GM23338 (cell line): ENCODE data around the gene SFMBT2. TPM values are rescaled to one million over a fixed set of nuclear protein-coding genes. Genes with fewer than 3 reads are reported as not detected.
"Not testable (repeated sequence)": the region's sequence is repeated elsewhere in the genome, so short reads cannot be mapped to it uniquely, and the experiment has no call there.

Experiments
- ATAC-seq: fragments of 200-7000 bp; cut with Tn5 transposase; 3 replicates; pipeline ENCODE4 v1.9.1; 2020
- DNase-seq: peaks from one replicate; pipeline ENCODE4 v3.0.0-alpha.2; 2015; ENCODE audit warnings: low spot score
- H2AFZ ChIP-seq: fragments of 200-600 bp; sonication (generic); 2 replicates; pipeline ENCODE4 v1.8.0; 2016; ENCODE audit warnings: antibody characterized with exemption, mild to moderate bottlenecking, moderate library complexity
- H3F3A ChIP-seq: fragments of 200-600 bp; sonication (generic); replicated peaks from 2 replicates; pipeline ENCODE4 v1.8.0; 2017; ENCODE audit warnings: antibody characterized with exemption, mixed run types, low read depth
- H3K27ac ChIP-seq: fragments of 200-600 bp; sonication (generic); 2 replicates; pipeline ENCODE4 v1.6.1; 2016; ENCODE audit warnings: low read depth
- H3K27me3 ChIP-seq: fragments of 200-600 bp; sonication (generic); 2 replicates; pipeline ENCODE4 v1.8.0; 2016; ENCODE audit warnings: mild to moderate bottlenecking, mixed run types, moderate library complexity; ENCODE audit not compliant: insufficient read depth
- H3K36me3 ChIP-seq: fragments of 200-600 bp; sonication (generic); 2 replicates; pipeline ENCODE4 v1.8.0; 2016; ENCODE audit warnings: mild to moderate bottlenecking; ENCODE audit not compliant: insufficient read depth
- H3K4me1 ChIP-seq: fragments of 200-600 bp; sonication (generic); 2 replicates; pipeline ENCODE4 v1.8.0; 2016; ENCODE audit warnings: mild to moderate bottlenecking, moderate library complexity; ENCODE audit not compliant: insufficient read depth
- H3K4me2 ChIP-seq: fragments of 200-600 bp; sonication (generic); 2 replicates; pipeline ENCODE4 v1.7.1; 2017; ENCODE audit warnings: mixed run types
- H3K4me3 ChIP-seq: fragments of 200-600 bp; sonication (generic); 2 replicates; pipeline ENCODE4 v1.6.1; 2016; ENCODE audit warnings: mixed run types
- H3K79me2 ChIP-seq: fragments of 200-600 bp; sonication (generic); replicated peaks from 2 replicates; pipeline ENCODE4 v1.8.0; 2017; ENCODE audit warnings: mild to moderate bottlenecking; ENCODE audit not compliant: insufficient read depth
- H3K9me2 ChIP-seq: fragments of 200-600 bp; sonication (generic); 2 replicates; pipeline ENCODE4 v1.8.0; 2017; ENCODE audit not compliant: insufficient read depth
- H4K20me1 ChIP-seq: fragments of 200-600 bp; sonication (generic); replicated peaks from 2 replicates; pipeline ENCODE4 v1.8.0; 2017; ENCODE audit warnings: mild to moderate bottlenecking; ENCODE audit not compliant: insufficient read depth
- H3K27ac Mint-ChIP-seq: 2 replicates; pipeline ENCODE4 v1.8.0; 2020; ENCODE audit warnings: inconsistent platforms, mild to moderate bottlenecking, moderate library complexity, mixed read lengths
- H3K27me3 Mint-ChIP-seq: 3 replicates; pipeline ENCODE4 v1.8.0; 2022; ENCODE audit warnings: low read depth, mild to moderate bottlenecking, moderate library complexity, mixed read lengths, inconsistent platforms; ENCODE audit not compliant: insufficient read depth, poor library complexity
- H3K36me3 Mint-ChIP-seq: 3 replicates; pipeline ENCODE4 v1.8.0; 2021; ENCODE audit warnings: low read depth, mild to moderate bottlenecking, inconsistent platforms, moderate library complexity, mixed read lengths
- H3K4me1 Mint-ChIP-seq: 3 replicates; pipeline ENCODE4 v1.8.0; 2020; ENCODE audit warnings: mild to moderate bottlenecking, inconsistent platforms, mixed read lengths
- H3K4me3 Mint-ChIP-seq: 3 replicates; pipeline ENCODE4 v1.8.0; 2021; ENCODE audit warnings: moderate library complexity, mild to moderate bottlenecking, inconsistent platforms, mixed read lengths
- H3K9me3 Mint-ChIP-seq: 3 replicates; pipeline ENCODE4 v1.8.0; 2020; ENCODE audit warnings: moderate library complexity, mild to moderate bottlenecking, inconsistent platforms, mixed read lengths
- CREB1 ChIP-seq: fragments of 250-450 bp; sonication (Bioruptor Pico); IDR thresholded peaks from 2 replicates; pipeline ENCODE4 v1.5.0; 2020; ENCODE audit warnings: low read depth, mild to moderate bottlenecking, moderate library complexity
- ETS1 ChIP-seq: IDR thresholded peaks from 2 replicates; pipeline ENCODE4 v1.6.1; 2016; ENCODE audit warnings: antibody characterized with exemption
- EZH2phosphoT487 ChIP-seq: fragments of 200-600 bp; sonication (generic); IDR thresholded peaks from one replicate; pipeline ENCODE4 v1.8.1; 2018; ENCODE audit warnings: antibody characterized with exemption; ENCODE audit not compliant: unreplicated experiment
- polyA plus RNA-seq: library from polyadenylated mRNA; unstranded; fragments of >200 nt; fragmentation: Nextera tagmentation; extraction: Ambion mirVana; gene quantifications from 2 replicates; pipeline ENCODE4 v1.2.1, GENCODE V29; 2016
- total RNA-seq: library from RNA; depleted of rRNA; stranded (reverse); fragments of >200 nt; shearing (Covaris generic); gene quantifications from 2 replicates; pipeline ENCODE4 v1.2.3, GENCODE V29; 2014
- TF ChIP-seq, protein P1 (sequence below): fragments of 250-450 bp; sonication (Bioruptor Pico); IDR thresholded peaks from 2 replicates; pipeline ENCODE4 v1.5.0; 2020; ENCODE audit warnings: mild to moderate bottlenecking, moderate library complexity

SFMBT2 gene
- total and polyA plus RNA-seq, 2 experiments from 2014 or later: 2.7 to 6.7 TPM

DNA sequence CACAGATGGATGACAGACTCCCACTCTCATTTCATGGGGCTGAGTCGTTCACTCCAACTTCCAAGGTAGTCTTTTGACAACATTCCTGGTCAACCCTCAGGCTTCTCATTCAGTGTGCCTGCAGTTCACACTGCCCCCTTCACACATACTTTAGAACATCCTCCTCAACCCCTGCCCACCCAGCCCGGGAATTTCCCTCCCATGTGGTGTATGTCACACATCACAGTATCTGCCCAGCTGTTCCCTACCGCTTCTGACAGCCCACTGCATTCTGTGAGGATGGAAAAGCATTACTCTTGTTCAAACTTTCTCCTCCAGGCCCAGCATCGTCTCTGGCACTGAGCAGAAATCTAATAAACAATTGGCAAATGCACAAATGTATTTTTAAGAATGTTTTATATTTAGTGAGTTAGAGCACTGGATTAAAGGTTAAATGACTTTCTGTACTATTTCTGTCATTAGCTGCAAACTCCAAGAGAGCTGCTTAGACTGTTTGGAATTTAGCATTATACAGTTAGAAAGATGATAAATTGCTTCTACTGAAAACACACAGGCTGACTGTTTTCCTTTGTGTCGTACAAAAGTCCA is 110.4 kb downstream of the SFMBT2 start (continued):
- TF ChIP-seq, protein P1, sequence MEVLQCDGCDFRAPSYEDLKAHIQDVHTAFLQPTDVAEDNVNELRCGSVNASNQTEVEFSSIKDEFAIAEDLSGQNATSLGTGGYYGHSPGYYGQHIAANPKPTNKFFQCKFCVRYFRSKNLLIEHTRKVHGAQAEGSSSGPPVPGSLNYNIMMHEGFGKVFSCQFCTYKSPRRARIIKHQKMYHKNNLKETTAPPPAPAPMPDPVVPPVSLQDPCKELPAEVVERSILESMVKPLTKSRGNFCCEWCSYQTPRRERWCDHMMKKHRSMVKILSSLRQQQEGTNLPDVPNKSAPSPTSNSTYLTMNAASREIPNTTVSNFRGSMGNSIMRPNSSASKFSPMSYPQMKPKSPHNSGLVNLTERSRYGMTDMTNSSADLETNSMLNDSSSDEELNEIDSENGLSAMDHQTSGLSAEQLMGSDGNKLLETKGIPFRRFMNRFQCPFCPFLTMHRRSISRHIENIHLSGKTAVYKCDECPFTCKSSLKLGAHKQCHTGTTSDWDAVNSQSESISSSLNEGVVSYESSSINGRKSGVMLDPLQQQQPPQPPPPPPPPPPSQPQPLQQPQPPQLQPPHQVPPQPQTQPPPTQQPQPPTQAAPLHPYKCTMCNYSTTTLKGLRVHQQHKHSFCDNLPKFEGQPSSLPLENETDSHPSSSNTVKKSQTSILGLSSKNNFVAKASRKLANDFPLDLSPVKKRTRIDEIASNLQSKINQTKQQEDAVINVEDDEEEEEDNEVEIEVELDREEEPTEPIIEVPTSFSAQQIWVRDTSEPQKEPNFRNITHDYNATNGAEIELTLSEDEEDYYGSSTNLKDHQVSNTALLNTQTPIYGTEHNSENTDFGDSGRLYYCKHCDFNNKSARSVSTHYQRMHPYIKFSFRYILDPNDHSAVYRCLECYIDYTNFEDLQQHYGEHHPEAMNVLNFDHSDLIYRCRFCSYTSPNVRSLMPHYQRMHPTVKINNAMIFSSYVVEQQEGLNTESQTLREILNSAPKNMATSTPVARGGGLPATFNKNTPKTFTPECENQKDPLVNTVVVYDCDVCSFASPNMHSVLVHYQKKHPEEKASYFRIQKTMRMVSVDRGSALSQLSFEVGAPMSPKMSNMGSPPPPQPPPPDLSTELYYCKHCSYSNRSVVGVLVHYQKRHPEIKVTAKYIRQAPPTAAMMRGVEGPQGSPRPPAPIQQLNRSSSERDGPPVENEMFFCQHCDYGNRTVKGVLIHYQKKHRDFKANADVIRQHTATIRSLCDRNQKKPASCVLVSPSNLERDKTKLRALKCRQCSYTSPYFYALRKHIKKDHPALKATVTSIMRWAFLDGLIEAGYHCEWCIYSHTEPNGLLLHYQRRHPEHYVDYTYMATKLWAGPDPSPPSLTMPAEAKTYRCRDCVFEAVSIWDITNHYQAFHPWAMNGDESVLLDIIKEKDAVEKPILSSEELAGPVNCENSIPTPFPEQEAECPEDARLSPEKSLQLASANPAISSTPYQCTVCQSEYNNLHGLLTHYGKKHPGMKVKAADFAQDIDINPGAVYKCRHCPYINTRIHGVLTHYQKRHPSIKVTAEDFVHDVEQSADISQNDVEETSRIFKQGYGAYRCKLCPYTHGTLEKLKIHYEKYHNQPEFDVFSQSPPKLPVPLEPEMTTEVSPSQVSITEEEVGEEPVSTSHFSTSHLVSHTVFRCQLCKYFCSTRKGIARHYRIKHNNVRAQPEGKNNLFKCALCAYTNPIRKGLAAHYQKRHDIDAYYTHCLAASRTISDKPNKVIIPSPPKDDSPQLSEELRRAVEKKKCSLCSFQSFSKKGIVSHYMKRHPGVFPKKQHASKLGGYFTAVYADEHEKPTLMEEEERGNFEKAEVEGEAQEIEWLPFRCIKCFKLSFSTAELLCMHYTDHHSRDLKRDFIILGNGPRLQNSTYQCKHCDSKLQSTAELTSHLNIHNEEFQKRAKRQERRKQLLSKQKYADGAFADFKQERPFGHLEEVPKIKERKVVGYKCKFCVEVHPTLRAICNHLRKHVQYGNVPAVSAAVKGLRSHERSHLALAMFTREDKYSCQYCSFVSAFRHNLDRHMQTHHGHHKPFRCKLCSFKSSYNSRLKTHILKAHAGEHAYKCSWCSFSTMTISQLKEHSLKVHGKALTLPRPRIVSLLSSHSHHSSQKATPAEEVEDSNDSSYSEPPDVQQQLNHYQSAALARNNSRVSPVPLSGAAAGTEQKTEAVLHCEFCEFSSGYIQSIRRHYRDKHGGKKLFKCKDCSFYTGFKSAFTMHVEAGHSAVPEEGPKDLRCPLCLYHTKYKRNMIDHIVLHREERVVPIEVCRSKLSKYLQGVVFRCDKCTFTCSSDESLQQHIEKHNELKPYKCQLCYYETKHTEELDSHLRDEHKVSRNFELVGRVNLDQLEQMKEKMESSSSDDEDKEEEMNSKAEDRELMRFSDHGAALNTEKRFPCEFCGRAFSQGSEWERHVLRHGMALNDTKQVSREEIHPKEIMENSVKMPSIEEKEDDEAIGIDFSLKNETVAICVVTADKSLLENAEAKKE (CRISPR knock-in tag): no peak
- TF ChIP-seq EZH2phosphoT487: no peak
- TF ChIP-seq CREB1 (CRISPR knock-in tag): no peak
- no peak for TF ChIP-seq ETS1

- H3K4me1 Mint-ChIP-seq: peaks cover 20% of the 10 kb centered on the region
- H3K4me2 ChIP-seq, H3K27me3 Mint-ChIP-seq, DNase-seq, H3K4me3 ChIP-seq, H3K79me2 ChIP-seq, H3K27me3 ChIP-seq, ATAC-seq, H3K4me3 Mint-ChIP-seq, H3K9me2 ChIP-seq, H3K27ac Mint-ChIP-seq, H4K20me1 ChIP-seq, H3F3A ChIP-seq, H3K9me3 Mint-ChIP-seq, H3K36me3 ChIP-seq, H3K36me3 Mint-ChIP-seq, H2AFZ ChIP-seq, H3K27ac ChIP-seq: not testable (repeated sequence)
- peaks cover 11% of the 10 kb centered on the region; the same call in 1 of the 2 replicates for H3K4me1 ChIP-seq
Measured at GRCh38 chr10:7299601-7300325, 111.1 kb downstream of the SFMBT2 start.
